ENCODE data around the gene SERPINF2.

The SERPINF2 gene

DNA sequence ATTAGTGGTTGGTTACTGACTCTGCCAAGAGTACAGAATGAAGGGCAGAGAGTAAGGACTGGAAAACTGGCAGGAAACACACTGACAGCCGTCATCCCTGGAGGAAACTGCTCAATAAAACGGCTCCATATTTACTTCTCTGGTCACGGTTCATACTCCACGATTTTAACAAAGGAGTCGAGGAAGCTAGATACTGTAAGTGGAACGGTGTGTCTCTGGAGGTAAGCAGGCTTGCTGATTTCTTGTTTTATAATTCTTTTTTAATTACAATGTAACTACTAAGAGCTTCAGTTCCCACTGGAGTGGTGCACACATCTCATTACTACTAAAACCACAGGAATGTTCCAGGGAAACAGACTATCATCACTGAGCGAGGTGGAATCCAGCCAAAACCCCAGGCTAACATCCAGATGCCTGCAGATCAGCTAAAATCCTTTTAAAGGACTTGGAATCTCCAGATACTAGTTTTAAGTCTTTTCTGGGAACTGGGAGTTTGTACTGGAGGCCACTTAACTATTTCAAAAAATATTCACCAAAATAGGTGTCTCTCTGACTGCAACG lies 37.0 kb downstream of the SERPINF2 start:
- no peak for TF ChIP-seq FOXM1 (IDR thresholded peaks at IDR 0.05; ENCODE audit: borderline replicate concordance, low read depth)
- no peak for TF ChIP-seq NFIC (IDR thresholded peaks at IDR 0.05)
- no peak for TF ChIP-seq EGR1 (IDR thresholded peaks at IDR 0.05)
- no peak for TF ChIP-seq ZBTB7A (IDR thresholded peaks at IDR 0.05; ENCODE audit: low read depth)
- TF ChIP-seq TCF12 (IDR thresholded peaks at IDR 0.05; ENCODE audit: low read depth) = no peak
- no peak for TF ChIP-seq TAF1 (IDR thresholded peaks at IDR 0.05; ENCODE audit: low read depth)
- no peak for TF ChIP-seq REST (IDR thresholded peaks at IDR 0.05; ENCODE audit: low read depth)
- no peak for TF ChIP-seq USF1 (IDR thresholded peaks at IDR 0.05)
- no peak for TF ChIP-seq CREB1 (IDR thresholded peaks at IDR 0.05; ENCODE audit: low read depth)
- no peak for TF ChIP-seq CEBPB (IDR thresholded peaks at IDR 0.05)
- TF ChIP-seq EP300 (IDR thresholded peaks at IDR 0.05; ENCODE audit: borderline replicate concordance) = no peak
- no peak for TF ChIP-seq TEAD4 (IDR thresholded peaks at IDR 0.05)
- no peak for TF ChIP-seq YY1 (IDR thresholded peaks at IDR 0.05; ENCODE audit: low read depth)
- TF ChIP-seq RAD21 (IDR thresholded peaks at IDR 0.05; ENCODE audit: low read depth) = no peak
- TF ChIP-seq, protein P1, sequence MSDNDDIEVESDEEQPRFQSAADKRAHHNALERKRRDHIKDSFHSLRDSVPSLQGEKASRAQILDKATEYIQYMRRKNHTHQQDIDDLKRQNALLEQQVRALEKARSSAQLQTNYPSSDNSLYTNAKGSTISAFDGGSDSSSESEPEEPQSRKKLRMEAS (IDR thresholded peaks at IDR 0.05) = no peak

DNA sequence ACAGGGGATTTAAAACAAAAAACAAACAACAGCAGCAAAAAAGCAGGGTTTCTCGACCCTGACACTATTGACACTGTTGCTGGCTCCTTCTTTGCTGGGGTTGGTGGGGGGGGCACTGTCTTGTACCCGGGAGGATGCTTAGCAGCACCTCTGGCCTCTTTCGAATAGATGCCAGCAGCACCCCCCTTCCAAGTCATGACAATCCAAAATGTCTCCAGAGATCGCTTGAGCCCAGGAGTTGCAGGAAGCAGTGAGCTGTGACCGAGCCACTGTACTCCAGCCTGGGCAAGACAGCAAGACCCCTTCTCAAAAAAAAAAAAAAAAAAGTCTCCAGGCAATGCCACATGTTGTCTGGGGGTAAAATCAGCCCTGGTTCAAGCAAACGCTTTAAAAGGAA lies 39.5 kb downstream of the SERPINF2 start:
- TF ChIP-seq EP300 (IDR thresholded peaks at IDR 0.05; ENCODE audit: borderline replicate concordance) (no peak), YY1 (IDR thresholded peaks at IDR 0.05; ENCODE audit: low read depth) (no peak), RAD21 (IDR thresholded peaks at IDR 0.05; ENCODE audit: low read depth) (no peak), EGR1 (IDR thresholded peaks at IDR 0.05) (no peak), ZBTB7A (IDR thresholded peaks at IDR 0.05; ENCODE audit: low read depth) (no peak), CEBPB (IDR thresholded peaks at IDR 0.05) (no peak), TAF1 (IDR thresholded peaks at IDR 0.05; ENCODE audit: low read depth) (no peak), REST (IDR thresholded peaks at IDR 0.05; ENCODE audit: low read depth) (no peak), NFIC (IDR thresholded peaks at IDR 0.05) (no peak), USF1 (IDR thresholded peaks at IDR 0.05) (no peak), FOXM1 (IDR thresholded peaks at IDR 0.05; ENCODE audit: borderline replicate concordance, low read depth) (no peak), CREB1 (IDR thresholded peaks at IDR 0.05; ENCODE audit: low read depth) (no peak), TEAD4 (IDR thresholded peaks at IDR 0.05) (no peak)
- TF ChIP-seq, protein P1 (IDR thresholded peaks at IDR 0.05) = no peak

GRCh38 chr17:1783271-1783670 lies 40.6 kb downstream of the SERPINF2 start:
- no peak for TF ChIP-seq TCF12 (IDR thresholded peaks at IDR 0.05; ENCODE audit: low read depth)

DNA sequence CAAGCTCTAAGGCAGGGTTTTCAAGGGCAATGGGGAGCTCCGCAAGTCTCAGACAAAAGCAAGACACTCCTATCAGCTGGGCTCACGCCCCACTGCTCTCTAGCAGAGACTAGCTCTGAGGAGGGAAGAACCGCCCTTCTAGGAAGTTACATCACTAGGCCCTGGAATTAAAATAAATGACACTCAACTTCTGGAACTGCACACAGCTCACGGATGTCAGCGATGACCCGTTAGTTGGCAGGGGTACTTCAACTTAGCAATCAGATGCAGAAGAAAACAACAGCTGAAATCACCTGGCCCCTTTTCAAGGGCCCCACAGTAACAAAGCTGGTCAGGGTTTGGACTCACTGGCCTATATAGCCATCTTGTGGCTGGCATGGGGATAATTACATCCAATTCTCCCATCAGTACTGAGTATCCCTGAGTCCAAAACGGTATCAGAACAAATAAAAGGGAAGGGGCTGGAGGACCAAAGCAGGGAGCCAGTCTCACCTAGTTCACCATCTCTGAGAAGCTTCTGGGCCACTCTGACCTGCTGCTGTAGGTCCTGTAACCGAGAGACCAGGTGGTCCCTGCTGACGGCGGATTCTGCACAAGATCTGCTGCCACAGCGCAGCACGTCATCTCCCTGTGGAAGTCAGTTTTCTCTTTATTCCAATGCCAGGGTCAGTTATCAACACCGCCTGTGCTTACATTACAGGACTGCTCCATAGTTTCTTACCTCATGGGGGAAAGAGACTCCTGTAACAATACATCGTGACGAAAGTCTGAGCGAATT lies 41.4 kb downstream of the SERPINF2 start:
- no peak for TF ChIP-seq EGR1 (IDR thresholded peaks at IDR 0.05)
- TF ChIP-seq CREB1 (IDR thresholded peaks at IDR 0.05; ENCODE audit: low read depth) = no peak
- no peak for TF ChIP-seq REST (IDR thresholded peaks at IDR 0.05; ENCODE audit: low read depth)
- no peak for TF ChIP-seq USF1 (IDR thresholded peaks at IDR 0.05)
- TF ChIP-seq YY1 (IDR thresholded peaks at IDR 0.05; ENCODE audit: low read depth) = no peak
- TF ChIP-seq NFIC (IDR thresholded peaks at IDR 0.05) = no peak
- TF ChIP-seq TAF1 (IDR thresholded peaks at IDR 0.05; ENCODE audit: low read depth) = no peak
- TF ChIP-seq, protein P1 (IDR thresholded peaks at IDR 0.05) = no peak
- TF ChIP-seq FOXM1 (IDR thresholded peaks at IDR 0.05; ENCODE audit: borderline replicate concordance, low read depth) = no peak
- TF ChIP-seq RAD21 (IDR thresholded peaks at IDR 0.05; ENCODE audit: low read depth) = peak; percentile 57
- TF ChIP-seq ZBTB7A (IDR thresholded peaks at IDR 0.05; ENCODE audit: low read depth) = no peak
- TF ChIP-seq TCF12 (IDR thresholded peaks at IDR 0.05; ENCODE audit: low read depth) = no peak
- peak; percentile 55 for TF ChIP-seq TEAD4 (IDR thresholded peaks at IDR 0.05)
- TF ChIP-seq EP300 (IDR thresholded peaks at IDR 0.05; ENCODE audit: borderline replicate concordance) = no peak
- no peak for TF ChIP-seq CEBPB (IDR thresholded peaks at IDR 0.05)

Measured in Ishikawa (cell line).